ENCODE results near the gene ZNF888.

DNA sequence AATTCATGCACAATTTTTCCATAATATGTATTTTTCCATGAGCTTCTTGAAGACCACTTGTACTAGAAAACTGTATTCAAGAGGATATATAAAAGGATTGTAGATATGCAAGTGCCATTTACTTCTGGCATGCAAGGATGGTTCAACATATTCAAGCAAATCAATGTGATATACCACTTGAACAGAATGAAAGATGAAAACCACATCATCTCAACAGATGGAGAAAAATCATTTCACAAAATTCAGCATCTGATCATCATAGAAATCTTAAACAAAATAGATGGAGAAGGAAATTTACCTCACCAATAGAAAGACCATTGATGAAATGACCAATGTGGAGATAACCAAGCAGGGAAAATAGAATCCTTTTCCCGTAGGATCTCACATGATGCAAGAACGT lies 44.5 kb upstream of the ZNF888 start:
- TF ChIP-seq POLR2AphosphoS5 (IDR thresholded peaks at IDR 0.05) (no peak), EP300 (IDR thresholded peaks at IDR 0.05) (no peak), POLR2A (IDR thresholded peaks at IDR 0.05; ENCODE audit: low read depth) (no peak)
- TF ChIP-seq, protein P1, sequence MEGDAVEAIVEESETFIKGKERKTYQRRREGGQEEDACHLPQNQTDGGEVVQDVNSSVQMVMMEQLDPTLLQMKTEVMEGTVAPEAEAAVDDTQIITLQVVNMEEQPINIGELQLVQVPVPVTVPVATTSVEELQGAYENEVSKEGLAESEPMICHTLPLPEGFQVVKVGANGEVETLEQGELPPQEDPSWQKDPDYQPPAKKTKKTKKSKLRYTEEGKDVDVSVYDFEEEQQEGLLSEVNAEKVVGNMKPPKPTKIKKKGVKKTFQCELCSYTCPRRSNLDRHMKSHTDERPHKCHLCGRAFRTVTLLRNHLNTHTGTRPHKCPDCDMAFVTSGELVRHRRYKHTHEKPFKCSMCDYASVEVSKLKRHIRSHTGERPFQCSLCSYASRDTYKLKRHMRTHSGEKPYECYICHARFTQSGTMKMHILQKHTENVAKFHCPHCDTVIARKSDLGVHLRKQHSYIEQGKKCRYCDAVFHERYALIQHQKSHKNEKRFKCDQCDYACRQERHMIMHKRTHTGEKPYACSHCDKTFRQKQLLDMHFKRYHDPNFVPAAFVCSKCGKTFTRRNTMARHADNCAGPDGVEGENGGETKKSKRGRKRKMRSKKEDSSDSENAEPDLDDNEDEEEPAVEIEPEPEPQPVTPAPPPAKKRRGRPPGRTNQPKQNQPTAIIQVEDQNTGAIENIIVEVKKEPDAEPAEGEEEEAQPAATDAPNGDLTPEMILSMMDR (IDR thresholded peaks at IDR 0.05), result no peak

Data from esophagus muscularis mucosa (tissue), 4 donors.